IPS DF 4.7 (cell line): ENCODE measurements around the gene TMEM239.

Experiments
- DNase-seq: peaks from one replicate; pipeline ENCODE4 v3.0.0-alpha.2; 2013; ENCODE audit warnings: low spot score; ENCODE audit errors: extremely low read depth

TMEM239 gene

DNA sequence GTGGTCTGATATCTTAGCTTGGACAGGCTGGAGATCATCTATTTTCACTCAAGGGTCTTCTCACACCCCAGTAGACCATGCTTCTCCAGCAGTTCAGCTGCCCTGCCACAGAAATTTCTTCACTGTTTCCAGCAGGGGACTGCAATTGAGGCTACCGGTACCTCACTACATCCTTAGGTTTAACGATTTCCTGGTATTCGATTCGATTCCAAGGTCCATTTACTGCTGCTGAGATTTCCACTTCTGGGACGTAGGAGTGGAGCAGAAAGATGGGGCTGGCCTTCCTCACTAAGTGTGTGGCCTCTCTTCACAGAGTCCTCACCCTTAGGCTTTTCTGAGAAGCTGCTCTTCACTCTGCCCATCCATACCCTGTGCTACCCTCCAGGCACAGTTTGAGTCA lies 30.5 kb downstream of the TMEM239 start:
- DNase-seq, result no peak

DNA sequence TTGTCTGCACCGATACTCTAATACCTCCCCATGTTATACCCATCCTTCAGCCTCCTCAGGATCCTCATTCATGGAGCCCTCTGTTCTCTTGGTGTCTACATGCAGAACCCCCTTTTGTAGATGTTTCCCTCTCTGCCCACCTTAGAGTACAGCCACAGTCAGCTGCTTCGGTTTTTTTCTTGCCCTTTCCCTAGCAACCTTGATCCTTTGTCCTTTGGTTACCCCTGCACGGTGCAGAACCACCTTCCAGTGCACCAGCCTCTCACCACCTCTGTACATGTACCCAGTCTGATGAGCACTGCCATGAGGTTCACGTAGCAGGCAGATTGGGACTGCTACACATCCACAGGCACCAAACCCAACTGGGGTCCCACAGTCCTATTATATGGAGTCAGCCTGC lies 31.6 kb downstream of the TMEM239 start:
- DNase-seq, result no peak

DNA sequence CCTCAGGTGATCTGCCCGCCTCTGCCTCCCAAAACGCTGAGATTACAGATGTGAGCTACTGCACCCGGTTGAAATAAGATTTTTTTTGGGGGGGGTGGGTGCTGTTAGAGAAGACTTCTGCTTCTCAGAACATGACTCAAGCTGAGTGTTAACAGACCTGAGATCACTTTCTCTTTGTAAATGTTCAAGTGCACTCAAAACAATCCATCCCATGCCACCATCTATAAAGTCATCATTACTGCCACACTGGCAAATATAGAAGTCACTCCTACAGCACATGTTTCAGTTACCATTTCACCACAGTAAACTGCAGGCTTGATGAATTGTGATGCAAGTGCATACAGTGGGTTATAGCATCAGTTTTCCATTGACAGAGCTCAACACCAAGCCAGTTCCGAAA lies 33.4 kb downstream of the TMEM239 start:
- DNase-seq, result no peak

DNA sequence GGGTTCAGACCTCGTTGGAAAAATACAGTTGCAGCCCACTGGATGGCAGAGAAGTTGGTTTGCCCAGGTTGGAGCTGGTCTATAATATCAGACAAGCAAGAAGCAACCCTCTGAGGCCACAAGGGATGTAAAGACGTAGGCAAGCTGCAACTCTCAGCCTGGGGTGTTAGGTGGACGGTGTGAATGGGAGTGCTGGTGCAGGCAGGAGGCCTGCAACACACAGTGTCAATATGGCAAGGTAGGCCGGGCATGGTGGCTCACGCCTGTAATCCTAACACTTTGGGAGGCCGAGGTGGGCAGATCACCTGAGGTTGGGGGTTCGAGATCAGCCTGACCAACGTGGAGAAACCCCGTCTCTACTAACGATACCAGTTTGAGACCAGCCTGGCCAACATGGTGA lies 34.9 kb downstream of the TMEM239 start:
- no peak for DNase-seq

DNA sequence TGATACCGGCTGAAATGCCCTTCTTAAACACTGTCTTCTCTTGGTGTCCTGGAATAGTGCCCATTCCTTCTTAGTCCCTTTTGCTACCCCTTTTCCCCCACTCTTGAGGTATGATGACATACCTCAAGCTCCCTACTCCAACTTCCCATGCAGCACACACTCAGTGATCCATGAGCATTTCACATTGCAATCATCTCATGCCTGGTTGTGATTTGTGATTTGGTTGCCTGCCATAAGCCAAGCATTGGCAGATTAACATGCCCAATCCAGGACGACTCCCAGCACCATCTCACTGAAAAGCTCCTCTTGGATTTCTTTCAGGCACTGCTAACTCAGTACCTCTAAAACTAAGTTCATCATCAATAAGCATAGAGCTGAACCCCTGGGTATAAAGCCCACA lies 42.4 kb downstream of the TMEM239 start:
- DNase-seq, result no peak

DNA sequence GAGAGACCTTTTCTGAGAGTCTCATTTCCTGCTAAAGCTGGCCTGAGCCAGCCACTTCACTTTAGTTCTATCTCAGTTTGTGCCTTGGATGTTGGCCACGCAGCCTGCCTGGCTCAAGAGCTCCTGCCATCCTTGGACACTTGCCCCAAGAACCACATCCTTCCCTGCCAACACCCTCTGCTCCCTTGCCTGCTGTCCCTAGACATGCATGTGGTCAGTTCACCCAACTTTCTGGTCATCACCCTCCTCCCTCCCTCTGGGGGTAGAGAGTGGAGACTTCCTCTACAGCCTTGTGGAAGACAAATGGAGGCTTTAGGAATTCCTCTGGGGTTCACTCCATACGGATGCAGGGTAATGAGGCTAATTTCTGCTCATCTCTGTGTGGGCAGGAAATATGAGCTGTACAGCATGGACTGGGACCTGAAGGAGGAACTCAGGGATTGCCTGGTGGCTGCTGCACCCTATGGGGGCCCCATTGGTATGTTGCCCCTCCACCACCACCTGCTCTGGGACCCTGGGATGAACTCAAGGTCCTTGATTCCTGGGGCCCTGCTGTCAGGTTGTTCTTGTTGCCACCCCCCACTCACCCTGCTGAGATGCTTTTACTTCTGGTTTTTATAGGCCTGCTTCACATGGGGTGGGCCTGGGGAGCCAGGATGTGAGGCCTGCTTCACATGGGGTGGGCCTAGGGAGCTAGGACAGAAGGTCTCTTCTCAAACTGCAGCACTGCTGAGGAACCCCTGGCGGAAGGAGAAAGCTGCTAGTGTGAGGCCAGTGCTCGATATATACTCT lies 43.4 kb downstream of the TMEM239 start:
- no peak for DNase-seq

DNA sequence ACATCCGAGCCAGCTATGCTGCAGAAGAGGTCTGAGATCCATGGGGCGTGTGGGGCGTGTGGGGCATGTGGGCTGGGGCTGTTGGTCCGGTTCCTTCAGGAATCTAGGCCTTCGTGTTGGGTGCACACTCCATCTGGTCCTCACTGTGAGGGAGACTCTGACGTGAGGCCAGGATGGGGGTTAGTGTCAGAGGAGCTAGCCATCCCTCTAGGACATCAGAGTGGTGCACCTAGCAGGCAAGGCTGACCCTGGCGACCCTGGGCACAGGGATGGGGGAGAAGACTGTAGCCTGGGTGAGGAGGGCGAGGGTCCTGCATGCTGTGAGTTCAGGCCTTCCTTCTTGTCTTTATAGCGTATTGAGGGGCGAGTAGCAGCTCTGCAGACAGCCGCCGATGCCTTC lies 48.5 kb downstream of the TMEM239 start:
- no peak for DNase-seq

DNA sequence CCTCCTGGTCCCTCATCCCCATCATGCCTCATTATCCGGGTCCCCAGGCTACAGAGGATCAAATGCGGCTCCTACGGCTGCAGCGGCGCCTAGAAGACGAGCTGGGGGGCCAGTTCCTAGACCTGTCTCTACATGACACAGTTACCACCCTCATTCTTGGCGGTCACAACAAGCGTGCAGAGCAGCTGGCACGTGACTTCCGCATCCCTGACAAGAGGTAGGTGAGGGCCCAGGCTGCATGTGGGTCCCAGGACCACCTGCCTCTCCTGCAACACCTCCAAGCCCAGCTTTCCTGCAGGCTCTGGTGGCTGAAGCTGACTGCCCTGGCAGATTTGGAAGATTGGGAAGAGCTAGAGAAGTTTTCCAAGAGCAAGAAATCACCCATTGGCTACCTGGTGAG lies 48.9 kb downstream of the TMEM239 start:
- no peak for DNase-seq

DNA sequence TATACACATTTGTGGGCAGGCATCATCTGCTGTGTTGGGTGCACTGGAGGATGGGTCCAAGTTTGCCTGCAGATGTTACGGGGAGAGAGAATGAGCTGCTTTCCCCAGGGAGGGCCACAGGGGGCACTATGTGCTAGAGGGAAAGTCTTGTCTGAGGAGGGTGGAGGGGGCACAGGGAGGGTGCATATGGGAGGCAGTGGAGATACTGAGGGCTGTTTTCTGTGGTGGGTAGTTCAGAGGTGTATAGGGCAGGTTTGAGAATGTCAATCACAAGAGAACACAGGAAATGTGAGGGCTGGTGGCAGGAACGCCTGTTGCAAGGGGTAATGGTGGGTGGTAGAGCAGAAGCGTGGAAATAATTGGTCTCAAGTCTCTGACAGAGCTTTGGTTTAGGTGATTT lies 49.5 kb downstream of the TMEM239 start:
- no peak for DNase-seq

DNA sequence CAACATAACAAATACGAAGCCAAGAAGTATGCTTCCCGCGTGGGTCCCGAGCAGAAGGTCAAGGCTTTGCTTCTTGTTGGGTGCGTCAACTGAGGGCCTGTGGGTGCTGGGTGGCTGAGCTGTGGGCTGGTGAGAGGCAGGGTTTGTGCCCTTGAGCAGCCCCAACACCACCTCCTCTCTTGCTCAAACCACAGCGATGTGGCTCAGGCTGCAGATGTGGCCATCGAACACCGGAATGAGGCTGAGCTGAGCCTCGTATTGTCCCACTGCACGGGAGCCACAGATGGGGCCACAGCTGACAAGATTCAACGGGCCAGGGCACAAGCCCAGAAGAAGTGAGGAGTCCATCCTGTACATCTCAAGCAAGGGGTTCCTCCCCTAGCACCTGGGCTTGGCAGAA lies 50.1 kb downstream of the TMEM239 start:
- no peak for DNase-seq

DNA sequence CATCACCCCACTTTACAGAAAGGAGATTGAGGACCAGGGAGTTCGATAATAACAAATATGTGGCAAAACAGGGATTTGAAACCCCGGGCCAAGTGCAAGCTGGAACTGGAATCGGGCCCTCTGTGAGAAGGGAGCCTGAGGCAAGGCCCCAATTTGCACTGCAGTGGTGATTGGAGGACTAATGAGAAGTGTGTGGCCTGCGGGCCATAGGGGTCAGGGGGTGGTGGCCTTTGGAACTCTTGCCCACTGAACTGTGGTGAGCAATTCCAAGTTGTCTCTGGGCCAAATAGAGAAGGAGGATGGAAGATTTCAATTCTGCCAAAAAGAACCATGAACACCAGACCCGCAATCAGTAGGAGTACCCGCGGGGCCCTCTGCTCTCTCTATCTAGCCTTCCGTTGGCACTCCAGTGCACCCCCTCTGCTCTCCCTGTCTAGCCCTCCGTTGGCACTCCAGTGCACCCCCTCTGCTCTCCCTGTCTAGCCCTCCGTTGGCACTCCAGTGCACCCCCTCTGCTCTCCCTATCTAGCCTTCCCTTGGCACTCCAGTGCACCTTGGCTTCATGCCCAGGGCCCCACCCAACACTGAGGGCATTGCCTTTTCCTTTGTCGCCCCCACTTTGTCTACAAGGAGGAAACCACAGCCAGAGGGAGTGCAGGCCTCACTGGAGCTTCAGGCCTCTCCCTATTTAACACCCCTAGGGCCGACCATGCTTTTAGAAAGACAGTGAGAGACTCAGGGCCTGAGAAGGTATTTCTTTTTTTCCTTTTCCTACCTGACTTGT lies 51.1 kb downstream of the TMEM239 start:
- DNase-seq, result no peak
